Measurements from ENCODE around the gene QRICH2.
"Not testable (repeated sequence)": the region's sequence is repeated elsewhere in the genome, so short reads cannot be mapped to it uniquely, and the experiment has no call there.

Gene QRICH2

GRCh38 chr17:76277300-76278267 lies 30.5 kb downstream of the QRICH2 start:
- DNase-seq (ENCODE audit: low read depth), result no peak

GRCh38 chr17:76276461-76277299 lies 31.4 kb downstream of the QRICH2 start:
- DNase-seq (ENCODE audit: low read depth), result no peak

GRCh38 chr17:76276069-76276431 lies 32.0 kb downstream of the QRICH2 start:
- DNase-seq (ENCODE audit: low read depth), result no peak

GRCh38 chr17:76275382-76276068 lies 32.6 kb downstream of the QRICH2 start:
- no peak for DNase-seq (ENCODE audit: low read depth)

GRCh38 chr17:76274112-76274956 lies 33.7 kb downstream of the QRICH2 start:
- DNase-seq (ENCODE audit: low read depth), result no peak

GRCh38 chr17:76273445-76274111 lies 34.5 kb downstream of the QRICH2 start:
- DNase-seq (ENCODE audit: low read depth), result no peak

- no peak for DNase-seq (ENCODE audit: low read depth)
Observed at GRCh38 chr17:76272541-76273444, 35.3 kb downstream of the QRICH2 start.

- DNase-seq (ENCODE audit: low read depth), result peak; percentile 42
Observed at GRCh38 chr17:76271669-76272540, 36.2 kb downstream of the QRICH2 start.

- no peak for DNase-seq (ENCODE audit: low read depth)
Observed at GRCh38 chr17:76270770-76271668, 37.1 kb downstream of the QRICH2 start.

GRCh38 chr17:76270127-76270592 lies 37.9 kb downstream of the QRICH2 start:
- no peak for DNase-seq (ENCODE audit: low read depth)

GRCh38 chr17:76268991-76269981 lies 38.8 kb downstream of the QRICH2 start:
- no peak for DNase-seq (ENCODE audit: low read depth)

- peak; percentile 49 for DNase-seq (ENCODE audit: low read depth)
Observed at GRCh38 chr17:76268015-76268749, 39.9 kb downstream of the QRICH2 start.

GRCh38 chr17:76267581-76268001 lies 40.5 kb downstream of the QRICH2 start:
- not testable (repeated sequence) for DNase-seq (ENCODE audit: low read depth)

GRCh38 chr17:76267051-76267576 lies 41.0 kb downstream of the QRICH2 start:
- no peak for DNase-seq (ENCODE audit: low read depth)

- DNase-seq (ENCODE audit: low read depth), result no peak
Observed at GRCh38 chr17:76266244-76266938, 41.7 kb downstream of the QRICH2 start.

Data from stimulated activated CD8-positive, alpha-beta memory T cell treated with anti-CD3 and anti-CD28 coated beads, Interleukin-12 subunit alpha, Interleukin-12 subunit beta, amount 100 ng/mL, for 1 hour (primary cell).